CD4-positive, alpha-beta memory T cell (primary cell): Measurements from ENCODE around the gene MANBA. TPM values are rescaled to one million over a fixed set of nuclear protein-coding genes. Genes with fewer than 3 reads are reported as not detected.

Experiments used
- polyA plus RNA-seq, 2 donors: library from polyadenylated mRNA; unstranded; fragments of 300-500 nt; fragmentation: Illumina TruSeq; gene quantifications; one replicate each; pipeline ENCODE4 v1.2.3, GENCODE V29; 2021
- total RNA-seq, 2 experiments: library from RNA; stranded (reverse); gene quantifications; one replicate each; pipeline ENCODE4 v1.2.3, GENCODE V29; 2021

The MANBA gene
- total and polyA plus RNA-seq, 4 experiments from 2014 or later, result 13.5 to 33.2 (median 26.3) TPM

Other genes starting within 250 kb of the MANBA start
- 100 to 1,000 TPM; 337 to 339 TPM for gene UBE2D3, start 66.6 kb upstream of the MANBA start, total RNA-seq
- gene UBE2D3, start 66.6 kb upstream of the MANBA start, polyA plus RNA-seq, result 100 to 1,000 TPM; 473 to 768 TPM
- 10 to 100 TPM; 18.5 to 22.0 TPM for gene CISD2, start 108.0 kb upstream of the MANBA start, total RNA-seq
- 10 to 100 TPM; 31.2 to 54.9 TPM for gene CISD2, start 108.0 kb upstream of the MANBA start, polyA plus RNA-seq